Nephron progenitor cell (in vitro differentiated cells): Measurements from ENCODE around the gene PPP4R4.

Experiments used
- DNase-seq: peaks from one replicate; pipeline ENCODE4 v3.0.0; 2021
- H3K27ac Mint-ChIP-seq: 2 replicates; pipeline ENCODE4 v1.8.0; 2021; ENCODE audit warnings: mild to moderate bottlenecking, moderate library complexity, mixed read lengths
- H3K27me3 Mint-ChIP-seq: 2 replicates; pipeline ENCODE4 v1.8.0; 2021; ENCODE audit warnings: mild to moderate bottlenecking, low read depth, mixed read lengths; ENCODE audit not compliant: poor library complexity
- H3K36me3 Mint-ChIP-seq: 2 replicates; pipeline ENCODE4 v1.8.0; 2021; ENCODE audit warnings: low read depth, mixed read lengths
- H3K4me1 Mint-ChIP-seq: 2 replicates; pipeline ENCODE4 v1.8.0; 2021; ENCODE audit warnings: mixed read lengths
- H3K4me3 Mint-ChIP-seq: 2 replicates; pipeline ENCODE4 v1.8.0; 2021; ENCODE audit warnings: mild to moderate bottlenecking, moderate library complexity, mixed read lengths
- H3K9me3 Mint-ChIP-seq: 2 replicates; pipeline ENCODE4 v1.8.0; 2021; ENCODE audit warnings: mild to moderate bottlenecking, moderate library complexity, mixed read lengths
- CTCF ChIP-seq: fragments of 200-600 bp; sonication (generic); IDR thresholded peaks from 2 replicates; pipeline ENCODE4 v1.5.0; 2021; ENCODE audit warnings: antibody characterized with exemption

PPP4R4 gene

DNA sequence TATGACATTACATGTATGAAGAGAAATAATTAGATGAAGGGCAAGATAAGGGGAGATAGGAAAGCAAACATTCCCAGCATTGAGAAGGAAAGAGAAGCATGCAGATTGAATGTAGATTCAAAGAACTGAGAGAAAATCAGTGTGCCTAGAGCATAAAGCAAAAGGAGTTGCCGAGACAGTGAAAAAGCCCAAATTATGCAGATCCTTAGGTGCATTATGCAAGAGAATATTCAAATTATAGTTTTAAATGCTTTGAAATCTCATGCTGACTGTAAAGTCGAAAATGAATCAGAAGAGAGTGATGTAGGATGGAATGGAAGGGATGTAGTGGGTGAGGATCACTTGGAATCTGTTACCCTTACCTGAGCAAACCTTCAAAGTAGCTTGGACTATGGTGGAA lies 49.9 kb downstream of the PPP4R4 start:
- H3K4me3 Mint-ChIP-seq = no peak overlapping the region
- DNase-seq = no peak
- TF ChIP-seq CTCF = no peak
- H3K36me3 Mint-ChIP-seq = no peaks in the 10 kb centered on the region
- no peaks in the 10 kb centered on the region for H3K27me3 Mint-ChIP-seq
- H3K9me3 Mint-ChIP-seq = peaks cover 10% of the 10 kb centered on the region
- H3K4me1 Mint-ChIP-seq = no peaks in the 10 kb centered on the region
- H3K27ac Mint-ChIP-seq = no peak overlapping the region

- peaks cover 10% of the 10 kb centered on the region for H3K9me3 Mint-ChIP-seq
- no peak overlapping the region for H3K27ac Mint-ChIP-seq
- H3K4me3 Mint-ChIP-seq = no peak overlapping the region
- H3K4me1 Mint-ChIP-seq = no peaks in the 10 kb centered on the region
- H3K36me3 Mint-ChIP-seq = no peaks in the 10 kb centered on the region
- H3K27me3 Mint-ChIP-seq = no peaks in the 10 kb centered on the region
- no peak for TF ChIP-seq CTCF
- DNase-seq = no peak
These were observed 51.6 kb downstream of the PPP4R4 start for GRCh38 chr14:94225460-94226378.

- Mint-ChIP-seq H3K4me3 (no peak overlapping the region), H3K27me3 (no peaks in the 10 kb centered on the region), H3K36me3 (no peaks in the 10 kb centered on the region), H3K4me1 (no peaks in the 10 kb centered on the region), H3K27ac (no peak overlapping the region), H3K9me3 (peaks cover 4% of the 10 kb centered on the region)
- DNase-seq = no peak
- TF ChIP-seq CTCF = no peak
These were observed 52.9 kb downstream of the PPP4R4 start for GRCh38 chr14:94227029-94227428.

DNA sequence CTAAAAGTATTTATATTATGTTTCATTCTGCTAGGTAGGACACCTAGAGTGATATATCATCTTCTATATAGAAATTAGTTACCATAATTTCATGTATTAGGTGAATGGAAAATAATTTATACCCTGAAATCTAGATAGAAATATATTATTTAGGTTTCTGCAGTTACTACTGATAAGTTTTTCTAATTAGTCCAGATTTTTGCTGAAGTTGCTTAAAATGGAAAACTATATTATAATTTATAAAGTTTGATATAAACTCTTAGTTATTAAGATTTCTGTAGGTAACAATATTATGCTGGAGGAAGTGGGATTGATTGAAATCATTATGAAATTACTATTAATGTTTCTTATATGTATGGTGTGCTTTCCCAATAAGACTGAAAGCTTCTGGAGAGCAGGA lies 62.9 kb downstream of the PPP4R4 start:
- H3K4me1 Mint-ChIP-seq = no peaks in the 10 kb centered on the region
- DNase-seq = no peak

DNA sequence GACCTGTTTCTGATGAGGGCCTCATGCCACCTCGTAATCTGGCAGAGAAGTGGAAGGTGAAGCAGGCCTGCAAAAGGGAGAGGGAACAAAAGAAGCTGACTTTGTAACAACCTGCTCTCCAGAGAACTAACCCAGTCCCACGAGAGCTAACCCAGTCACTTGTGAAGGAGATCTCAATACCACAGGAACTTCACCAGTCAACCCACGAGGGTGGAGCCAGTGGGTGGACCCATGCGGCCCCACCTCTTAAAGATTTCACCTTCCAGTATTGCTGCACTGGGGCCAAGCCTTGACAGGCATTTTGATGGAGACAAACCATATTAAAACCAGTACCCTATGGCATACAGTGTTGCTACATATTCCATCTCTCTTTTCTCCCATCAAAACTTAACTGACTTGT lies 63.9 kb downstream of the PPP4R4 start:
- no peak for DNase-seq
- Mint-ChIP-seq H3K27me3 (no peaks in the 10 kb centered on the region), H3K4me1 (no peaks in the 10 kb centered on the region), H3K36me3 (no peaks in the 10 kb centered on the region), H3K9me3 (no peaks in the 10 kb centered on the region), H3K4me3 (no peak overlapping the region), H3K27ac (no peak overlapping the region)
- TF ChIP-seq CTCF = no peak

More for the DNA sequence above, 62.9 kb downstream of the PPP4R4 start:
- no peak for TF ChIP-seq CTCF
- Mint-ChIP-seq H3K27ac (no peak overlapping the region), H3K9me3 (no peaks in the 10 kb centered on the region), H3K36me3 (no peaks in the 10 kb centered on the region), H3K4me3 (no peak overlapping the region), H3K27me3 (no peaks in the 10 kb centered on the region)

GRCh38 chr14:94239406-94239805 lies 65.3 kb downstream of the PPP4R4 start:
- H3K36me3 Mint-ChIP-seq = no peaks in the 10 kb centered on the region
- H3K4me1 Mint-ChIP-seq = no peaks in the 10 kb centered on the region
- no peaks in the 10 kb centered on the region for H3K9me3 Mint-ChIP-seq
- no peak overlapping the region for H3K4me3 Mint-ChIP-seq
- H3K27ac Mint-ChIP-seq = no peak overlapping the region
- no peaks in the 10 kb centered on the region for H3K27me3 Mint-ChIP-seq
- TF ChIP-seq CTCF = no peak
- DNase-seq = no peak
